BLaER1 treated with 17β-estradiol and CSF1 and Interleukin-3, amounts not matched to agents 10 nM and 100 nM (cell line): ENCODE data around the gene SKI.

ENCODE experiments used
- H3K27ac ChIP-seq, 11 experiments: shearing (Covaris generic); formaldehyde crosslinking; 2 replicates each; pipeline ENCODE4 v1.8.1; 2022
- H3K27me3 ChIP-seq, 11 experiments: shearing (Covaris generic); formaldehyde crosslinking; 2 replicates each; pipeline ENCODE4 v1.8.1; 2022
- H3K36me3 ChIP-seq, 11 experiments: shearing (Covaris generic); formaldehyde crosslinking; 2 replicates each; pipeline ENCODE4 v1.8.1; 2022
- H3K4me1 ChIP-seq, 10 experiments: shearing (Covaris generic); formaldehyde crosslinking; 2 replicates each; pipeline ENCODE4 v1.8.1; 2022
- H3K4me2 ChIP-seq, 11 experiments: shearing (Covaris generic); formaldehyde crosslinking; 2 replicates each; pipeline ENCODE4 v1.8.1; 2022
- H3K4me3 ChIP-seq, 10 experiments: shearing (Covaris generic); formaldehyde crosslinking; 2 replicates each; pipeline ENCODE4 v1.8.1; 2022
- H3K9ac ChIP-seq, 11 experiments: shearing (Covaris generic); formaldehyde crosslinking; 2 replicates each; pipeline ENCODE4 v1.8.1; 2022
- H3K9me3 ChIP-seq, 11 experiments: shearing (Covaris generic); formaldehyde crosslinking; replicated peaks in 1 of 11; 2 replicates each; pipeline ENCODE4 v1.8.1; 2022
- H4K20me1 ChIP-seq, 11 experiments: shearing (Covaris generic); formaldehyde crosslinking; 2 replicates each; pipeline ENCODE4 v1.8.1; 2022
- Cebpa-rat ChIP-seq, 11 experiments: shearing (Covaris generic); IDR thresholded peaks; 2 replicates each; pipeline ENCODE4 v1.8.1; 2022

SKI gene

DNA sequence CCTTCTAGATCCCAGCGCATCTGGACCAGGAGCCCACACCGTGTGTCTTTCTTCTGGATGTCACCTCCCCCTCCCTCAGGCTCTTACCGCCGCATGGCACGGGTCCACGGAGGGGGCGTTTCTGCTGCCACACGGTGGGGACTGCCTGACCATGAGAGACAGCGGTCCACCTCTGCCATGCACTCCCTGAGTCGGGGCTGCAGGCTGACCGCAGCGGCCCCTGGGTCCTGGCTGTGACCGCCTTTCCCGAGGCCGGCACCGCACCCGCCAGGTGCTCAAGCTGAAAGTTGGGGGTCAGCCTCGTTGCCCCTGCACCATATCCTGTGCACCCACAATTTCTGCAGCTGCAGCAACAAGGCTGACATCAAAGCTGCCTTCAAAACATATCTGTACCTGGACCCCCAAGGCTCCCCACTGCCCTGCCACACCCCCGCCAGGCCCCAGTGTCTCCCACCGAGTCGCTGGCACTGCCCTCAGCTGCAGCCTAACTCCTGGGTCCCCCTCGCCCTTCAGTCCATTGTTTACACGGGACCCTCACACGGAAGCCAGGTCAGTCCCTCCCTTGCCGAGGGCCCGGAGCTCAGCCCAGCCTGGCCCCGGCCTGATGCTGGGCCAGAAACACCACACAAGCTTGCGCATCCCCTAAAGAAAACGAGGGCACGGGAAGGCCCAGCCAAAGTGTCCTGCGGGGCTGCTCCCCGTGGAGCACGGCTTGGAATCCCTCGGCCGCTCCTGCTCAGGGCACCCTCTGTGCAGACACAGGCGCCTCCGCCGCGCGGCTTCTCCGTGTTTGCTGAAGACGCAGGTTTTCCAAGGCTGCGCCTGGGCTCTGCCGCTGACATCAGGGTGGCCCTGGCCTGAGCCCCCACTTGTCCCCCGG, 111.3 kb downstream of the SKI start:
- Histone ChIP-seq H3K36me3 (no peaks in the 10 kb centered on the region), H3K4me1 (peaks cover 8 to 20% (median 15%) of the 10 kb centered on the region in 10 experiments; a peak in 19 of 20 replicates), H3K27me3 (peaks cover 0 to 33% (median 3%) of the 10 kb centered on the region in 11 experiments; a peak in 7 of 22 replicates), H3K27ac (no peak overlapping the region), H3K9me3 (no peaks in the 10 kb centered on the region), H3K4me2 (no peak overlapping the region), H4K20me1 (peaks cover 0 to 21% (median 0%) of the 10 kb centered on the region in 11 experiments; a peak in 1 of 22 replicates), H3K9ac (no peak overlapping the region), H3K4me3 (no peak overlapping the region)
- TF ChIP-seq Cebpa-rat (IDR thresholded peaks at IDR 0.05): no peak

DNA sequence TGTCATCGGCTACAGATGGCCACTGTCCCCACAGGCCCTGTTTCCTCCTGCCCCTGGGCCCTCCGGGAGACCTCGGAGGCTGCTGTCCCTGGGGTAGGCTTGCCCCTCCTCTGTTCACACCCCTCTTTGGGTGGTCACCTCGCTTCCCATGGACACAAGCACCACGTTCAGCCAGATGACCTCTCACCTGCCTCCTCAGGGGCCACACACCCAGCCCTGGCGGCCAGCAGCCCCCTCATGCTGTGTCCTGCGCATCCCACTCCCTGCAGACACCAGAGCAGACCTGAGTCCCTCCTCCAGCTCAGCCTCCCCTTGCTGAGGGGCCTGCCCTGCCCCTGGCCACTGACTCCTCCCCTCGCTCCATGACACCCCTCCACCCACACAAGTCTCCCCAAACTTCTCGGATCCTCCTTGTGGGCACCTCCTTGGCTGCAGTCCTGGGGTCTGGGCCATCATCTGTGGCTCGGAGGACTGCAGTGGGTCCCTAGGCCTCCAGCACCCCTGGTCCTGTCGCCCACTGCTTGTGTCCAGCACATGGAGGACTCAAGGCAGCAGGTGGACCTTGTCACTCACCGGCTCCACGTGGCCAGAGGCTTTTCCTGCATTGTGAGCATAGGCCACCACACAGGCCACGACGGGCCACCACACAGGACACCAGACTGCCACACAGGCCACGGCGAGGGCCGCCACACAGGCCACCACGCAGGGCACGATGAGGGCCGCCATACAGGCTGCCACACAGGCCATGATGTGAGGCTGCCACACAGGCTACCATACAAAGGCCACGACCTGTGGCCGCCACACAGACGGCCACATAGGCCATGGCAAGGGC, 112.2 kb downstream of the SKI start:
- H3K4me1 ChIP-seq: peaks cover 8 to 20% (median 15%) of the 10 kb centered on the region in 10 experiments; a peak in 19 of 20 replicates
- H3K4me3 ChIP-seq: no peak overlapping the region
- no peak for TF ChIP-seq Cebpa-rat (IDR thresholded peaks at IDR 0.05)
- H3K27ac ChIP-seq: no peak overlapping the region
- no peak overlapping the region for H3K4me2 ChIP-seq
- H3K9me3 ChIP-seq: no peaks in the 10 kb centered on the region
- H3K36me3 ChIP-seq: no peaks in the 10 kb centered on the region
- no peak overlapping the region for H3K9ac ChIP-seq
- H3K27me3 ChIP-seq: peaks cover 0 to 33% (median 3%) of the 10 kb centered on the region in 11 experiments; a peak in 7 of 22 replicates
- peaks cover 0 to 18% (median 0%) of the 10 kb centered on the region in 11 experiments; a peak in 1 of 22 replicates for H4K20me1 ChIP-seq

DNA sequence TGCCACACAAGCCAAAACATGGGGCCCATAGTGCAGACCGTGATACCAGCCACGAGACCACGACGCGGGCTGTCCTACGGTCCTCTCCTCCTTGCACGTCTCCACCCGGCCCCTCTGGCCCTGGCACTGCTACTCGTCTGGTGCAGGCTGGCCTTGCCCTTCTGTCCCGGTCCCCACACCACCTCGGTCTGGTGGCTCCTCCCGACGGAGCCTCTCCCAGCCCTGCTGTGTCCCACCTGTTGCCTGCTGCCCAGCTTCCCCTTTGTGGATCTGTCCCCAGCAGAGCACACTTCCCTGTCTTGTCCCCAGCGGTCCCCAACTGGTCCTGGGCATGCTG, 112.8 kb downstream of the SKI start:
- Histone ChIP-seq H3K4me3 (no peak overlapping the region), H3K27ac (no peak overlapping the region), H3K36me3 (no peaks in the 10 kb centered on the region), H3K9ac (no peak overlapping the region), H3K4me1 (peaks cover 8 to 18% (median 12%) of the 10 kb centered on the region in 10 experiments; a peak in 19 of 20 replicates), H4K20me1 (peaks cover 0 to 12% (median 0%) of the 10 kb centered on the region in 11 experiments; a peak in 1 of 22 replicates), H3K4me2 (no peak overlapping the region), H3K9me3 (no peaks in the 10 kb centered on the region), H3K27me3 (peaks cover 0 to 33% (median 3%) of the 10 kb centered on the region in 11 experiments; a peak in 7 of 22 replicates)
- TF ChIP-seq Cebpa-rat (IDR thresholded peaks at IDR 0.05): no peak

- H3K36me3 ChIP-seq: no peaks in the 10 kb centered on the region
- TF ChIP-seq Cebpa-rat (IDR thresholded peaks at IDR 0.05): no peak
- H3K4me1 ChIP-seq: peaks cover 0 to 9% (median 3%) of the 10 kb centered on the region in 10 experiments; a peak in 15 of 20 replicates
- no peaks in the 10 kb centered on the region for H3K9me3 ChIP-seq
- no peak overlapping the region for H3K4me3 ChIP-seq
- H3K9ac ChIP-seq: no peak overlapping the region; a peak in 1 of 22 replicates
- peaks cover 0 to 9% (median 0%) of the 10 kb centered on the region in 11 experiments; a peak in 2 of 22 replicates for H4K20me1 ChIP-seq
- H3K4me2 ChIP-seq: no peak overlapping the region
- peaks cover 0 to 28% (median 3%) of the 10 kb centered on the region in 11 experiments; a peak in 6 of 22 replicates for H3K27me3 ChIP-seq
- H3K27ac ChIP-seq: no peak overlapping the region
Observed at GRCh38 chr1:2341706-2342383, 113.7 kb downstream of the SKI start.

- Histone ChIP-seq H3K4me1 (peaks cover 0 to 7% (median 2%) of the 10 kb centered on the region in 10 experiments; a peak in 7 of 20 replicates), H3K4me2 (no peak overlapping the region), H3K9ac (no peak overlapping the region), H3K9me3 (no peaks in the 10 kb centered on the region), H3K27ac (no peak overlapping the region), H3K36me3 (no peaks in the 10 kb centered on the region), H3K27me3 (peaks cover 0 to 22% (median 3%) of the 10 kb centered on the region in 11 experiments; a peak in 6 of 22 replicates), H3K4me3 (no peak overlapping the region), H4K20me1 (peaks cover 0 to 9% (median 0%) of the 10 kb centered on the region in 11 experiments; a peak in 2 of 22 replicates)
- no peak for TF ChIP-seq Cebpa-rat (IDR thresholded peaks at IDR 0.05)
Observed at GRCh38 chr1:2342384-2343022, 114.4 kb downstream of the SKI start.

DNA sequence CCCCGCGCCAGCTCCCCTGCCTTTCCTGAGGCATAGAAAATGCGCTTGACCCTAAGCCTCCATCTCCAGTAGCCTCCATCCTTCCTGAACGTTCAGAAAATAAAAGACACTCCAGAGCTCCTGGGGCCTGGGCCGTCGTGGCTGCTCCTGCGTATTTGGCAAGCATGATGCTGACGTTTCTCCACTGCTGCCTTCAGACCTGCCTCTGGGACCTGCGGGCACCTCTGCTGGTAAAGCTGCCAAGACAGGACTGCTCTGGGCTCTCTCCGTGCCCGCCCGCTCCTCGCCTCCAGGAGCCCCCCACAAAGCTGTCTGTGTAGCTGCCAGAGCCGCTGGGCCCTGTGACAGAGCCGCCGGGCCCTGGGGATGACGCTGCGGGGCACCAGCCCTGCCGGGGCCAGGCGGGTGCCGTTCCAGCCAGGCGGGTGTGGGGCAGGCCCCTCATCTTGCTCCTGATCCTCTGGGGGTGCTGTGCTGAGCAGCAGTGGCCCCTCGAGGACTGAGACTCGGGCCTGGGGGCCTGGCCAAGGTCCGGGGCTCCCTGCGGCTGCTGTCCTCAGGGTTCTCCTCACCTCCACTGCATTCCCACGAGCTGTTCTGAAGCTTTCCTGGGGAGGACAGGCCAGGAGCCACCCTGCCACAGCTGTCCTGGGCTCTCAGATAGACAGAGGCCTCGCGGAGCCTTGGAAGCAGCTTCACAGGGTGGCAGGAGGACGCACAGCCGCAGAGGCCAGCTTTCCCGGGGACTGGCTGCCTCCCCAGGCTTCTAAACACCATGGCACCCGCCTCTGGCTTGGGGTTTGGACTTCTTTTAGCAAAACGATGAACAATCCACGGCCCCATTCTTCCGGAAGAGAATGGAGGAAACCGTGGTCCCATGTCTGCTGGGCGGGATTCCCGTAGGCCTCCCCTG, 115.2 kb downstream of the SKI start:
- Histone ChIP-seq H3K27ac (peak overlapping the region in 3 of 11 experiments; percentile 26 to 49 (median 30); a peak in 2 of 22 replicates), H4K20me1 (peaks cover 0 to 7% (median 0%) of the 10 kb centered on the region in 11 experiments; a peak in 3 of 22 replicates), H3K9ac (peak overlapping the region in 7 of 11 experiments; percentile 26 to 53 (median 38); a peak in 4 of 22 replicates), H3K4me3 (no peak overlapping the region), H3K4me1 (peaks cover 0 to 7% (median 2%) of the 10 kb centered on the region in 10 experiments; a peak in 7 of 20 replicates), H3K27me3 (peaks cover 0 to 14% (median 0%) of the 10 kb centered on the region in 11 experiments; a peak in 6 of 22 replicates), H3K36me3 (no peaks in the 10 kb centered on the region), H3K9me3 (no peaks in the 10 kb centered on the region), H3K4me2 (peak overlapping the region in 8 of 11 experiments; percentile 9 to 32 (median 23); a peak in 9 of 22 replicates)
- TF ChIP-seq Cebpa-rat (IDR thresholded peaks at IDR 0.05): no peak

- no peaks in the 10 kb centered on the region for H3K36me3 ChIP-seq
- no peak overlapping the region for H3K4me2 ChIP-seq
- H3K4me3 ChIP-seq: no peak overlapping the region
- no peaks in the 10 kb centered on the region for H3K9me3 ChIP-seq
- H3K27me3 ChIP-seq: peaks cover 0 to 5% (median 0%) of the 10 kb centered on the region in 11 experiments; a peak in 3 of 22 replicates
- H3K27ac ChIP-seq: no peak overlapping the region
- TF ChIP-seq Cebpa-rat (IDR thresholded peaks at IDR 0.05): no peak
- peaks cover 0 to 7% (median 2%) of the 10 kb centered on the region in 10 experiments; a peak in 7 of 20 replicates for H3K4me1 ChIP-seq
- H4K20me1 ChIP-seq: no peaks in the 10 kb centered on the region; a peak in 3 of 22 replicates
- H3K9ac ChIP-seq: no peak overlapping the region
Observed at GRCh38 chr1:2344121-2344681, 116.1 kb downstream of the SKI start.
